Epithelial cell of proximal tubule (primary cell): ENCODE data around the gene RIPK3. TPM values are rescaled to one million over a fixed set of nuclear protein-coding genes. Genes with fewer than 3 reads are reported as not detected.

ENCODE experiments used
- DNase-seq: peaks from one replicate; pipeline ENCODE4 v3.0.0-alpha.2; 2011; ENCODE audit warnings: low read depth
- H3K4me3 ChIP-seq: 2 replicates; pipeline ENCODE4 v1.5.1; 2011; ENCODE audit warnings: low read depth, mild to moderate bottlenecking, low read length
- total RNA-seq: library from RNA; depleted of rRNA; stranded (reverse); fragments of >200 nt; gene quantifications from 2 replicates; pipeline ENCODE4 v1.2.3, GENCODE V29; 2015
- TF ChIP-seq, protein P1 (sequence below): conservative IDR thresholded peaks from 2 replicates; pipeline ENCODE4 v1.5.1; 2012; ENCODE audit warnings: low read depth, mild to moderate bottlenecking, low read length

The RIPK3 gene
- total RNA-seq, 1 donor from 2014 or later: 7.6 TPM

DNA sequence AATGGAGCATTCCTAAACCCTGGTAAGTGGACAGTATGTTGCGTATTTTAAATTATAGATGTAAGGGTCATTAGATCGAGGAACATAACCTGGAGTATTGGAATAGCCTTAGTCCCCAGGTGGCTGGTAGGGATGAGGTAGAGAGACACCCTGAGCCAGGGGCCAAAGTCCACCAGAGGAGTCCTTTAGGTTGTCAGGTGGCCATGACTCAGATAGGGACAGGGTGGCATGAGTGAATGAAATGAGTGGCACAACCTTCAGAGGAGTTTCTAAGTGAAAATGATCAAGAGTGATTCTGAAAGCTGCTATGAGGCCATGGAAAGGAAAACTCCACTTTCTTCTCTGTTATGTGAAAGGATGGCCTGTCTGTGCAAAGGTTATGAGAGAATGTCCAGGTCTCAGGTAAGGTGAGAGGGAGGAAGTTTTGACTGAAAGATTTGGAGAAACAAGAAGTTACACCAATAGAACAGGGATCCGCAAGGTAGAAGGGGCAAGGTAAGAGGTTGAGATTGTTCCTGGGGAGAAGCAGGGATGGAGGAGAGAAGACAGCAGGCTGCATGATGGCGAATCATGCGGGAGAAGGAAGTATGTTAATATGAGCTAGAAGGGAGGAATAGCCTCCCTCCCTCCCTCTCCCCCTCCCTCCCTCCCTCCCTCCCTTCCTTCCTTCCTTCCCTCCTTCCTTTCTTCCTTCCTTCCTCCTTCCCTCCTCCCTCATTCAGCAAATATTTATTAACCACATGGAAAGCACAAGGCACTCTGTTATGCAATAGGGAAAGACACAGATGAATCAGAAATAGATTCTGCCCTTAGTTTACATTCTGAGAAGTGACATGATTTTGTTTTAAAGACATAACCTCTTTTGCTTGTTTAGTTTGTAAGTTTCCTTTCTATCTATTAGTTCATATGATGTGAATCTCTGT lies 14.0 kb upstream of the RIPK3 start:
- TF ChIP-seq, protein P1, sequence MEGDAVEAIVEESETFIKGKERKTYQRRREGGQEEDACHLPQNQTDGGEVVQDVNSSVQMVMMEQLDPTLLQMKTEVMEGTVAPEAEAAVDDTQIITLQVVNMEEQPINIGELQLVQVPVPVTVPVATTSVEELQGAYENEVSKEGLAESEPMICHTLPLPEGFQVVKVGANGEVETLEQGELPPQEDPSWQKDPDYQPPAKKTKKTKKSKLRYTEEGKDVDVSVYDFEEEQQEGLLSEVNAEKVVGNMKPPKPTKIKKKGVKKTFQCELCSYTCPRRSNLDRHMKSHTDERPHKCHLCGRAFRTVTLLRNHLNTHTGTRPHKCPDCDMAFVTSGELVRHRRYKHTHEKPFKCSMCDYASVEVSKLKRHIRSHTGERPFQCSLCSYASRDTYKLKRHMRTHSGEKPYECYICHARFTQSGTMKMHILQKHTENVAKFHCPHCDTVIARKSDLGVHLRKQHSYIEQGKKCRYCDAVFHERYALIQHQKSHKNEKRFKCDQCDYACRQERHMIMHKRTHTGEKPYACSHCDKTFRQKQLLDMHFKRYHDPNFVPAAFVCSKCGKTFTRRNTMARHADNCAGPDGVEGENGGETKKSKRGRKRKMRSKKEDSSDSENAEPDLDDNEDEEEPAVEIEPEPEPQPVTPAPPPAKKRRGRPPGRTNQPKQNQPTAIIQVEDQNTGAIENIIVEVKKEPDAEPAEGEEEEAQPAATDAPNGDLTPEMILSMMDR: no peak
- no peak overlapping the region for H3K4me3 ChIP-seq
- DNase-seq: peak; percentile 64

DNA sequence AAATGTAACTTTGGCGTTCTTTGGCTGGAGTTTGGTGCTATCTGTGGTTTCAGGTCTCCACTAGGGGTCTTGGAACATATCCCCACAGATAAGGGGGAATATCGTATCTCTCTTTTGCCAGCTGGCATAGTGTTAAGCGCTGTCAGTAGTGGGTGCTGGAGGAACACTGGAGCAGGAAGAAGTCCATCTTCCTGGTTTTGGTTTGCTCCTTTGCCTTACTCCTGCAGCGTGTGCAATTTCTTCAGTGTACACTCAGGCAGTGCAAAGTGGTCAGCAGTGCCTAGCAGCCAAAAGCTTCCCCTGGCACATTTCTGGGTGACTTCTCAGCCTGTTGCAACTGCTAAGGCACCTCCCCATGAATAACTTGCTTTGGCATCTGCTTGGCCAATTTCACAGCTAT lies 11.7 kb upstream of the RIPK3 start:
- no peak overlapping the region for H3K4me3 ChIP-seq
- DNase-seq: no peak
- TF ChIP-seq, protein P1: peak; percentile 17

DNA sequence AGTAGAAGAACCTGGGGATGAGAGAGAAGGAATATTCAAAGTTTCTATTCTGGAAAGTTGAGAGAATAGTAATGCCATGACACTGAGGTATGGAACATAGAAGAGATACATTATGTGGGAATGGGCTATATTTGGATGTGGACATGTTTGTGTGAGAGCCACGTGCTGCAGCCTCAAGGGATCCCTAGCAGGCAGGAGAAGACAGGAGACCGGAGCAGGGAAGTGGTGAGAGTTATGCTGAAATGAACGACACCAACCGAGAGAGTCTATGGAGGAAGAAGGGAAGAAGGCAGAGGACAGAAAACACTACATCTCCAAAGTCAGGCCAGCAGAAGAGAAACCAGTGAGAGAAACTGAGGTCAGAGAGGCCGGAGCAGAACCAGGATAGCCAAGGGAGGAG lies 10.0 kb upstream of the RIPK3 start:
- H3K4me3 ChIP-seq: no peak overlapping the region
- DNase-seq: no peak
- TF ChIP-seq, protein P1: no peak

DNA sequence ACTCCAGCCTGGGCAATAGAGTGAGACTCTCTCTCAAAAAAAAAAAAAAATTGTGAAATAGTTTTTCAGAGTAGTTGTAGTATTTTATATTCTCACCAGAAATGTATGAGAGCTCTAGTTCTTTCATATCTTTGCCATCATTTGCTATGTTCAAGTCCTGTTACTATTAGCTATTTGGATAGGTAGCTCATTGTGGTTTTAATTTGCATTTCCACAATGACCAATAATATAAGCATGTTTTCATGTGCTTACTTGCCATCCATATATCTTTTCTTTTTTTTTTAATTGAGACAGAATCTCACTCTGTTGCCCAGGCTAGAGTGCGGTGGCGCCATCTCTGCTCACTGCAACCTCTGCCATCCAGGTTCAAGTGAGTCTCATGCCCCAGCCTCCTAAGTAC lies 8.4 kb upstream of the RIPK3 start:
- H3K4me3 ChIP-seq: no peak overlapping the region
- no peak for DNase-seq
- TF ChIP-seq, protein P1: no peak

DNA sequence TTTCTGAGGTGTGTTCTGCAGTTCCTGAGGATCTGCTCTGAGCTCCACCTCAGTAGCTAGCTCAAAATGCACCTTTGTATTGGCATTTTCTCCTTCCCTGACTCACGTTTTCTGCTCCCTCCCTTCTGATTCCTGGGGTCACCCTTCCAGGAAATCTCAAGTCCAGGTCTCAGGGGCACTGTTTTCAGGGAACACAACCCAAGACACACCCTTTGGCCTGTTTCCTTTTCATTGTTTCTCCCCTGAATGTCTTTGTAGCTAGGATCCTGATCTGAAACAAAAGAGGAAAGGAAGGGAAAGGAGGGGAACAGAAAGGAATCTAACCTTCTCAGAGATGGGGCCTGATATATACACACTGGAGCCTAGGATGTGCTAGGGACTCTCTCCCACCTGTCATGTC lies 7.3 kb upstream of the RIPK3 start:
- H3K4me3 ChIP-seq: no peak overlapping the region
- TF ChIP-seq, protein P1: no peak
- no peak for DNase-seq

DNA sequence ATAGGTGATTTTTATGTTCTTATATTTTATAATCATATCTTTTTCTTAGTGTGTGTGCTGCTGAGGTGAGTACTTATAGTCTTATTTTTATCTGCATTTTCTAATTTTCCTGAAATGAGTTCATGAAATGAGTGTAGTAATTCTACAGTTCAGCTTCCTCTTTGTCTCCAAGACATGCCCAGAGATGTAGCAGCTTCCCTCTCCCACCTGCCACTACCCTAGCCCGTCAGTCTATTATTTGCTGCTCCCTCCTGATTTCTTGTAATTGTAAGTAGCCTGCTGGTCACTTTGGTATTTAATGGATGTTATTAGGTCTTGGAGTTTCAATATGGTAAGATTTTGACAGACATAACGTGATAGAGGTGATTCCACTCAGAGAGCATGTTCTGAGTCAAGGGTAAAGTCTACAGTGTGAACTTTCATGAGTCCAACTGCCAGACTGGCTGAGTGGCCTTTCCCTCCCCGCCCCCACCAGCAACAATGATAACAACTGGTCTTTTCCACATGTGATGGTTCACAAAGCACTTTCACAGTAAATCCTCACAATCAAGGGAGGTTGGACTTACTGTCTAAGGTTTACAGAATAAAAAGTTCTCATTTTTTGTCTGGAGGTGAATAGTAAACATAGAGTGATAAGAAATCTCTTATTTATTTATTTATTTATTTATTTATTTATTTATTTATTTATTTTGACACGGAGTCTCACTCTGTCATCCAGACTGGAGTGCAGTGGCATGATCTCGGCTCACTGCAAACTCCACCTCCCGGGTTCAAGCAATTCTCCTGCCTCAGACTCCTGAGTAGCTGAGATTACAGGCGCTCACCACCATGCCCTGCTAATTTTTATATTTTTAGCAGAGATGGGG lies 4.2 kb upstream of the RIPK3 start:
- TF ChIP-seq, protein P1: no peak

More for the DNA sequence above, 4.2 kb upstream of the RIPK3 start:
- DNase-seq: no peak
- H3K4me3 ChIP-seq: no peak overlapping the region
